ENCODE results near the gene STAT6. TPM values are rescaled to one million over a fixed set of nuclear protein-coding genes. Genes with fewer than 3 reads are reported as not detected.
"Not testable (repeated sequence)": the region's sequence is repeated elsewhere in the genome, so short reads cannot be mapped to it uniquely, and the experiment has no call there.

The STAT6 gene
- total and polyA plus RNA-seq, 2 donors (not counting 3 experiments of a cell fraction or from before 2014, with no cell fraction given), result 136 to 147 TPM

- H3K36me3 ChIP-seq (ENCODE audit: control insufficient read depth in 2 of 2, extremely low read depth in 1 of 2, insufficient read depth in 2 of 2, low read length in 2 of 2); H3K9me3 ChIP-seq (replicated peaks; ENCODE audit: control insufficient read depth, insufficient read depth, low read length); FAIRE-seq; DNase-seq (ENCODE audit: low read depth, low spot score); POLR2A ChIA-PET; H3K4me3 ChIP-seq (replicated peaks in 1 of 3; ENCODE audit: insufficient read depth in 1 of 3, low read depth in 1 of 3, low read length in 3 of 3); H3K4me2 ChIP-seq (ENCODE audit: insufficient read depth, low read length); intact Hi-C loops (cut with micrococcal nuclease); H2AFZ ChIP-seq (ENCODE audit: low read depth, low read length); H3K4me1 ChIP-seq (ENCODE audit: control insufficient read depth, extremely low read depth, insufficient read depth, low read length); H3K79me2 ChIP-seq (ENCODE audit: control insufficient read depth, insufficient read depth, low read length); H3K9me1 ChIP-seq (replicated peaks; ENCODE audit: control insufficient read depth, extremely low read depth, insufficient read depth, low read length); H3K27ac ChIP-seq (ENCODE audit: insufficient read depth, low read depth, low read length); H3K9ac ChIP-seq (replicated peaks; ENCODE audit: extremely low read depth, insufficient read depth, low read length); H4K20me1 ChIP-seq (replicated peaks; ENCODE audit: control insufficient read depth, extremely low read depth, insufficient read depth, low read length); BruUV-seq (replicated peaks): not testable (repeated sequence)
- dilution Hi-C loops (cut with MboI; ENCODE audit: extremely low pct_ligation_motif_present, low sequenced_read_pairs), result loop anchor here (5.0 kb wide), 1 partner anchor 52 kb away; no protein-coding TSS in a partner anchor
- H3K27me3 ChIP-seq (ENCODE audit: control insufficient read depth in 2 of 2, insufficient read depth in 2 of 2, low read length in 2 of 2), result peaks cover 10 to 15% of the 10 kb centered on the region in 2 experiments
- CTCF ChIA-PET, result interaction anchor here (0.9 to 18.0 kb wide), 6 partner anchors 9 to 122 kb away, joined by 3 to 429 read pairs (median 32); partner anchors contain the start of gene STAT6
Observed at GRCh38 chr12:57120718-57121117, 9.6 kb upstream of the STAT6 start.

DNA sequence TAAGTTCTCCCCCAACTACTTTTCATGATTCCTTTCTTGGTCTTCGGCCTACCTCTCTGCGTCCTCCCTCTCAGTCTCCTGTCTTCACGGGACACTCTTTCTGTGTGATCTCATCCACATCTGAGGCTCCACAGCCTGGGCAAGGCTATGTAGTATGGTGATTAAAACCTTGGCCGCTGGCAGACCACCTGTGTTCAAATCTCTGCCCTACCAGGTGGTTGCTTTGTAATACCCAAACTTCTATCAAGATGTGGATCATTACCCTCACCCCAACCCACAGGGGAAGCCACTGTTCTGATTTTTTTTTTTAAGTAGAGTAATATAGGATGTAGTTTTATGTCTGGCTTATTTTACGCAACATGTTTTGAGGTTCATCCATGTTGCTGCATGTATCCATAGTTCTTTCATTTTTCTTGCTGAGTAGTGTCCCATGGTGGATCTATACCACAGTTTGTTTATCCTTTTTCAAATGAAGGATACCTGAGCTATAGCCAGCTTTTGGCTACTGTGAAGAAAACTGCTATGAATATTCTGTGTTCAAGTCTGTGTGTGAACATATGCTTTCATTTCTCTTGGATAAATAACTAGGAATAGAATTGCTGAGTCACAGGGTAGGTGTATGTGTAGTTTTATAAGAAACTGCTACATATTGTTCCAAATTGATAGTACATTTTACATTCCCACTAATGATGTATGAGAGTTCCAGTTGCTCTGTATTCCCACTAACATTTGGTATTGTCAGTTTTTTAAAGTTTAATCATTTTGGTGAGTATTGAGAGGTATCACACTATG is 8.3 kb upstream of the STAT6 start:
- Histone ChIP-seq H3K79me2 (ENCODE audit: control insufficient read depth, insufficient read depth, low read length) (no peaks in the 10 kb centered on the region), H4K20me1 (replicated peaks; ENCODE audit: control insufficient read depth, extremely low read depth, insufficient read depth, low read length) (no peaks in the 10 kb centered on the region), H3K4me3 (replicated peaks in 1 of 3; ENCODE audit: insufficient read depth in 1 of 3, low read depth in 1 of 3, low read length in 3 of 3) (no peak overlapping the region), H3K4me1 (ENCODE audit: control insufficient read depth, extremely low read depth, insufficient read depth, low read length) (no peaks in the 10 kb centered on the region), H3K27me3 (ENCODE audit: control insufficient read depth in 2 of 2, insufficient read depth in 2 of 2, low read length in 2 of 2) (peaks cover 7% of the 10 kb centered on the region in 2 experiments), H3K9me3 (replicated peaks; ENCODE audit: control insufficient read depth, insufficient read depth, low read length) (no peaks in the 10 kb centered on the region), H3K9me1 (replicated peaks; ENCODE audit: control insufficient read depth, extremely low read depth, insufficient read depth, low read length) (no peaks in the 10 kb centered on the region), H3K4me2 (ENCODE audit: insufficient read depth, low read length) (no peak overlapping the region), H3K36me3 (ENCODE audit: control insufficient read depth in 2 of 2, extremely low read depth in 1 of 2, insufficient read depth in 2 of 2, low read length in 2 of 2) (no peaks in the 10 kb centered on the region), H3K27ac (ENCODE audit: insufficient read depth, low read depth, low read length) (no peak overlapping the region), H3K9ac (replicated peaks; ENCODE audit: extremely low read depth, insufficient read depth, low read length) (no peak overlapping the region), H2AFZ (ENCODE audit: low read depth, low read length) (no peak overlapping the region)
- FAIRE-seq (no peak), DNase-seq (ENCODE audit: low read depth, low spot score) (no peak)
- intact Hi-C loops (cut with micrococcal nuclease) (no loop called here), dilution Hi-C loops (cut with MboI; ENCODE audit: extremely low pct_ligation_motif_present, low sequenced_read_pairs) (loop anchor here (5.0 kb wide), 1 partner anchor 53 kb away; no protein-coding TSS in a partner anchor)
- ChIA-PET CTCF (interaction anchor here (1.0 to 18.0 kb wide), 5 partner anchors 8 to 64 kb away, joined by 4 to 429 read pairs (median 5); partner anchors contain the start of gene STAT6), POLR2A (no interaction called here)
- BruUV-seq (replicated peaks), result no TSS peak
- TF ChIP-seq GATA2 (IDR thresholded peaks at IDR 0.05; ENCODE audit: insufficient read depth, insufficient read length, low read depth, low read length), result no peak
- TF ChIP-seq POLR2AphosphoS5 (IDR thresholded peaks at IDR 0.05; ENCODE audit: insufficient read depth, low read depth, low read length), result no peak
- TF ChIP-seq, protein P1, sequence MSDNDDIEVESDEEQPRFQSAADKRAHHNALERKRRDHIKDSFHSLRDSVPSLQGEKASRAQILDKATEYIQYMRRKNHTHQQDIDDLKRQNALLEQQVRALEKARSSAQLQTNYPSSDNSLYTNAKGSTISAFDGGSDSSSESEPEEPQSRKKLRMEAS (IDR thresholded peaks at IDR 0.05; ENCODE audit: insufficient read depth, insufficient read length), result no peak
- TF ChIP-seq POLR2A (IDR thresholded peaks at IDR 0.05; ENCODE audit: low read depth, low read length), result no peak
- TF ChIP-seq FOS (IDR thresholded peaks at IDR 0.05; ENCODE audit: borderline replicate concordance, insufficient read depth, low read length), result no peak
- no peak for TF ChIP-seq CTCF (IDR thresholded peaks at IDR 0.05; ENCODE audit: extremely low read depth in 1 of 2, insufficient read depth in 1 of 2, low read depth in 1 of 2, low read length in 2 of 2)
- no peak for TF ChIP-seq JUN (IDR thresholded peaks at IDR 0.05; ENCODE audit: borderline replicate concordance, insufficient read depth, insufficient read length, low read depth)
- TF ChIP-seq MYC (IDR thresholded peaks at IDR 0.05; ENCODE audit: low read depth, low read length), result no peak
- no peak for TF ChIP-seq EZH2 (IDR thresholded peaks at IDR 0.05; ENCODE audit: borderline replicate concordance, low read depth, low read length, severe bottlenecking)

All from endothelial cell of umbilical vein (primary cell).